OCI-M2 (cell line): Measurements from ENCODE around the gene SIDT2.
"Not testable (repeated sequence)": the region's sequence is repeated elsewhere in the genome, so short reads cannot be mapped to it uniquely, and the experiment has no call there.

Experiments used
- DNase-seq: peaks from one replicate; lab custom pipeline; 2025; ENCODE audit not compliant: unreplicated experiment; lab: John Stamatoyannopoulos, UW

Gene SIDT2

GRCh38 chr11:117171404-117172061 lies 7.0 kb upstream of the SIDT2 start:
- DNase-seq, result no peak

DNA sequence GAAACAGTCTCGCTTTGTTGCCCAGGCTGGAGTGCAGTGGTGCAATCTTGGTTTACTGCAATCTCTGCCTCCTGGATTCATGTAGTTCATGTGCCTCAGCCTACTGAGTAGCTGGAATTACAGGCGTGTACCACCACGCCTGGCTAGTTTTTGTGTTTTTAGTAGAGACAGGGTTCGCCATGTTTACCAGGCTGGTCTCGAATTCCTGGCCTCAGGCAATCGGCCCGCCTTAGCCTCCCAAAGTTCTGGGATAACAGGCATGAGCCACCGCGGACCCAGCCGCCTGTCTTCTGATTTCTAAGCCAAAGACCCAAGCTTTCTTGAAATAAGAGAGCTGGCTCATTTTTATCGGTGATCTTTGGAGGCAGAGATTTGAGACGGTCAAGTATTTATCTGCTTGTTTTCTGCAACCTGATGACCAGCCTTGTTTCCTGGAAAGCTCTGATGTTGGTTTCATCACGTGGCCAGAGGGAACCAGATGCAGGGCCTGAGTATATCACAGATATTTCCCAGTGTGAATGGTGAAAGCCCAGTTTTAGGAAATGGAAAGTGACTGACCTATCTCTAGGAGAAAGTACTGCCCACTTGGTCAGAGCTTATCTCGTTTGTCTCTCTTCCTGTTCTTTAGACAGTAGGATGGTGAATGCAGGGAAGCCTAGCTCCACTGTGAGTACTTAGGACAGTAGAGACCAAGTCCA lies 5.7 kb upstream of the SIDT2 start:
- no peak for DNase-seq

GRCh38 chr11:117175104-117175503 lies 3.4 kb upstream of the SIDT2 start:
- DNase-seq, result no peak

DNA sequence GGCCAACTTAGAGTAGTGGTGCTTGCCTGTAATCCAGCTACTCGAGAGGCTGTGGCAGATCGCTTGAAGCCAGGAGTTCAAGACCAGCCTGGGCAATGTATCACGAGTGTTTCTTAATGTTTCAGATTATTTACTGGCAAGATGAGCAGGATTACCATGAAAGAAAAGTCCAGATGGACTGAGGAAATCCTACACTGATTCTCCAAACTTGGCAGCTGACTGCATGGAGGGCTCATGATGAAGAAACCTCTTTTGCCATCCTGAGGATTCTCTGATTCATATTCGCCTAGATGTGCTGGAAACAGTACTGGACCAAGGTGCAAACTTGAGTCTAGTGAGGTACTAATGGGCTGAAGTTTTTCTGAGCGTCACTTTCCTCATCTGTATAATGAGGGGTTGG lies 2.8 kb upstream of the SIDT2 start:
- no peak for DNase-seq

GRCh38 chr11:117176186-117176585 lies 2.4 kb upstream of the SIDT2 start:
- DNase-seq, result no peak

DNA sequence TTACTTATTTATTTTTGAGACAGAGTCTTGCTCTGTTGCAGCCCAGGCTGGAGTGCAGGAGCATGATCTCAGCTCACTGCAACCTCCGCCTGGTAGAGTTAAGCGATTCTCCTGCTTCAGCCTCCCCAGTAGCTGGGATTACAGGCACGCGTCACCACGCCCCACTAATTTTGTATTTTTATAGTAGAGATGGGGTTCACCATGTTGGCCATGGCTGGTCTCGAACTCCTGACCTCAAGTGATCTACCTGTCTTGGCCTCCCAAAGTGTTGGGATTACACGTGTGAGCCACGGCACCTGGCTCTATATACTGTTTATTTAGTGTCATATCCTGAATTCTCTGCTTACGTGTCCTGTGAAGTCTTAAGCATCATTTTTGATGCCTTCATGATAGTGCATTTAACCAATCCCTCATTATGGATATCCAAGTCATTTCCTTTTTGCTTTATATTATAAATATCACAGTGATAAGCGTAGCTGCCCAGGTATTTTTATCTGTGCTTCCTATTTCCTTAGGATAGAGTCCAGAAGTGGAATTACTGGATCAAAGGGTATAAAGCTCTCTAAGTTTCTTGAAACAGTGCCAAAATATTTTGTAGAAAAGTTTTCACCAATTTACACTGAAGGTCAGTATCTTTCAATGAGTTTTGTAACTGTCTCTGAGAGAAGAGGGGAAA lies 871 bp upstream of the SIDT2 start:
- DNase-seq, result no peak

GRCh38 chr11:117179048-117179999 lies 781 bp downstream of the SIDT2 start:
- no peak for DNase-seq

- DNase-seq, result no peak
These were observed 1.5 kb downstream of the SIDT2 start for GRCh38 chr11:117180020-117180419.

DNA sequence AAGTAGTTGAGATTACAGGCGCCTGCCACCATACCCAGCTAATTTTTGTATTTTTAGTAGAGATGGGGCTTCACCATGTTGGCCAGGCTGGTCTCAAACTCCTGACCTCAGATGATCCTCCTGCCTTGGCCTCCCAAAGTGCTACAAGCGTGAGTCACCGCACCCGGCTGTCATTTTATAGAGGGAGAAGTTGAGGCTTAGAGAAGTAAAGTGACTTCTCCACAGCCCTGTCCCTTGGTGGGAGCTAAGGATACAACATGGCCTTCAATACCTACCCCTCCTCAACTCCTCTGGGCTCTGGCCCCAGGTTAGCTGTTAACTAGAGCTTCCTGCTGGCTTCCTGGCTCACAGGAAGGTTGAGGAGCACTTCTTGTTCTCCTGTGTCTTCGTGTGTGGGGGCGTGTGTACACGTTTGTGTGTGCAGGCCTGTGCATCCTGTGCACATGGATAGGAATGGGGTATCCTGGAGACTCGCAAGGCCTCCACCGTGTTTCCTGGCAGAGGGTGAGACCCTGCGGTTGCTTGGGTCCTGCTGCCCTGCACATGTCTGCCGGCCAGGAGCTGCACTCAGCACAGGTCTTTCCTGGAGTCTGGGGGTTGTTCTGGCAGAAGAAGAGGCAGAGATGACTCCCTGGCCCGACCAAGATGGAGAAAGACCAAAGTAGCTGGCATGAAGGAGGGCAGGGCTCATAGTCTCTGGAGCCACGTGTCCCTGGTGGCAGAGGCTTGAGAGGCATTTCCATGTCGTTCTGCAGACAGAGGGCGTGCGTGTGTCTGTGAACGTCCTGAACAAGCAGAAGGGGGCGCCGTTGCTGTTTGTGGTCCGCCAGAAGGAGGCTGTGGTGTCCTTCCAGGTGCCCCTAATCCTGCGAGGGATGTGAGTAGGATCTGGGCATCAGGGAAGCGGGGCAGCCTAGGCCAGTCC lies 2.4 kb downstream of the SIDT2 start:
- no peak for DNase-seq

DNA sequence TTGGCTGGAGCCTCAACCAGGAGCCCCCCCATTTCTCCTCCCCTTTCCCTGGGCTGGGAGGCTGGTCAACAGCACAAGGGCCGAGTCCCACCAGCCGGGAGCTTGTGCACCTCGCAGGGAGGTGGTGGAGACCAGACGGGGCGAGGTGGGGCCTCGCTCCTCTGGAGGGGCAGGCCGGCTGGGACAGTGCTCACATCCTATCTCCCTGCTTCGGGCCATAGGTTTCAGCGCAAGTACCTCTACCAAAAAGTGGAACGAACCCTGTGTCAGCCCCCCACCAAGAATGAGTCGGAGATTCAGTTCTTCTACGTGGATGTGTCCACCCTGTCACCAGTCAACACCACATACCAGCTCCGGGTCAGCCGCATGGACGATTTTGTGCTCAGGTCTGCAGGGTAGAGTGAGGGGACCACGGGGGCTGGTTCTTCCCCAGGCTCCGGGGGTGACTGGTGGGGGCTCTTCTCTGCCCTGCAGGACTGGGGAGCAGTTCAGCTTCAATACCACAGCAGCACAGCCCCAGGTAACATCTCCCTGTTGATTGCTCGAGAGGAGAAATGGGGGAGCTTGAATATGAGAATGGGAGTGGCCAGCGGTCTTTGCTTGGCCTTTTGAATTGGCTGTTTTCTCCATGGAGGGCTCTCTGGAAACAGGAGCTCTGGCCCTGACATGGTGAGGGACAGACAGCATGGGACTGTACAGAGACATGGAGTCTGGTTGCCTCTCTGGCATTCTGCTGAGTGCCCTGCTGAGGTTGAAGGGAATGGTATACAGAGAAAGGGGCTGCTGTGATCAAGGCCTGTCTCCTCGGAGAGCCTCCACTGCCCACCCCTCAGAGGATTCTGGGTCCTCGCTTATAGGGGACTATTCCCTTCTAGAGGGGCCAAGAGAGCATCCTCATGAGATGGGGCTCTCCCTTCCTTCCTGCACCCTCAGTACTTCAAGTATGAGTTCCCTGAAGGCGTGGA lies 3.3 kb downstream of the SIDT2 start:
- DNase-seq, result no peak

- no peak for DNase-seq
These were observed 4.0 kb downstream of the SIDT2 start for GRCh38 chr11:117182551-117182935.

DNA sequence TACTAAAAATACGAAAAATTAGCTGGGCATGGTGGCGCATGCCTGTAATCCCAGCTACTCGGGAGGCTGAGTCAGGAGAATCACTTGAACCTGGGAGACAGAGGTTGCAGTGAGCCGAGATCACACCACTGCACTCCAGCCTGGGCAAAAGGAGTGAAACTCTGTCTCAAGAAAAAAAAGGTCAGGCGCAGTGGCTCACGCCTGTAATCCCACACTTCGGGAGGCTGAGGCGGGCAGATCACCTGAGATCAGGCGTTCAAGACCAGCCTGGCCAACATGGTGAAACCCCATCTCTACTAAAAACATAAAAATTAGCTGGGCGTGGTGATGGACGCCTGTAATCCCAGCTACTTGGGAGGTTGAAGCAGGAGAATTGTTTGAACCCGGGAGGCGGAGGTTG lies 4.6 kb downstream of the SIDT2 start:
- not testable (repeated sequence) for DNase-seq

DNA sequence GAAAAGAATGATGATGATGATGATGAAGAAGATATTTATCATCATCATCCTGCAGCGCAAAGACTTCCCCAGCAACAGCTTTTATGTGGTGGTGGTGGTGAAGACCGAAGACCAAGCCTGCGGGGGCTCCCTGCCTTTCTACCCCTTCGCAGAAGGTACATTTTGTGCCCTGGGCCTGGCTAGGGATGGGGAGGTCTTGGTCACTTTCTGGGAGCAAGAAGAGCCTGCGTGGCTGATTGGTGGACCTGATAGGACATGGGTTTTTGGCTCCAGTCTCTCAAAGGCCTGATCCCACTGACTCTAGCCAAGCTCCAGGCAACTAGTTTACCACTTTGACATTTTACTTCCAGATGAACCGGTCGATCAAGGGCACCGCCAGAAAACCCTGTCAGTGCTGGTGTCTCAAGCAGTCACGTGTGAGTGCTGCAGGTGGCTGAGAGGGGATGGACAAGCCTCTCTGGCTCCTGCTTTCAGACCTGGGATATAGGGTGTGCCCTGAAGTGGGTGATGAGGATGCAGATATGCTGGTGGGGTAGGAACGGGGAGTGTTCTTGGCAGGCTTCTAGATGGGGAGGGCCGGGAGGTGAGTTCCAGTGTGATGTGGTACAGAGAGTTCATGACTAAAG lies 5.3 kb downstream of the SIDT2 start:
- DNase-seq, result no peak

DNA sequence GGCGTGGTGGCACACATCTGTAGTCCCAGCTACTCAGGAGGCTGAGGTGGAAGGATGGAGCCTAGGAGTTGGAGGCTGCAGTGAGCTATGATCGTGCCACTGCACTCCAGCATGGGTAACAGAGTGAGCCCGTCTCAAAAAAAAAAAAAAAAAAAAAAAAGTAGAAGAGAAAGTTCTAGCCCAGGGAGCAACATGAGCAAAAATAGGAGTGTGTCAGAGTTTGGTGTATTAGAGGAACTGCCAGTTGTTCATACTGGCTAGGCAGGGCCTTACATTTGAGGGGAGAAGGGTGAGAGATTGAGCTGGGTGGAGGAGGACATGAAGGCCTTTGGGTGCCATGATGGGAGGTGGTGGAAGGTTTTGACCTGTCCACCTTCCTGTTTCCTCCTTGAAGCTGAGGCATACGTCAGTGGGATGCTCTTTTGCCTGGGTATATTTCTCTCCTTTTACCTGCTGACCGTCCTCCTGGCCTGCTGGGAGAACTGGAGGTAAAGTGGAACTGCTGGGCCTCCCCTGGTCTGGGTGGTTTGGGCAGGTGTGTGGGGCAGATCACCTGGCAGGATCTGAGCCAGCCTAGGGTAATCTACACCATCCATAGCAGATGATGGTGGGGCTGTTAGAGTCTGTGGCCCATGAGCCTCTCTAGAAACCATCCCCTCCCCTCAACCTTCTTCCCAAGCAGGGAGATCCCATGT lies 7.3 kb downstream of the SIDT2 start:
- no peak for DNase-seq

DNA sequence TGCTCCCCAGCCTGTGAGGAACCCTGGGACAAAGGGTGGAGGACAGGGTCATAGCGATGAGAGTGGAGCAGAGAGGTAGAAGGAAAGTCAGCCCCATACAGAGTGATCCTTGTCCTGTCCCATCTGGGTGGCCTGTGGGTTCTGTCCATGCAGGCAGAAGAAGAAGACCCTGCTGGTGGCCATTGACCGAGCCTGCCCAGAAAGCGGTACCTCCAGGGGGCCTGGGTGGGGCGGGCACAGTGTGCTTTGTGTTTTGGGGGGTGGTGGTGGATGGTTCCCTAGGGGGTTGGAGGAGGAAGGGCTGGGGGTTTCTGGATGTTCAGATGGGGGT lies 7.9 kb downstream of the SIDT2 start:
- DNase-seq, result no peak

- no peak for DNase-seq
These were observed 8.5 kb downstream of the SIDT2 start for GRCh38 chr11:117187007-117187406.

DNA sequence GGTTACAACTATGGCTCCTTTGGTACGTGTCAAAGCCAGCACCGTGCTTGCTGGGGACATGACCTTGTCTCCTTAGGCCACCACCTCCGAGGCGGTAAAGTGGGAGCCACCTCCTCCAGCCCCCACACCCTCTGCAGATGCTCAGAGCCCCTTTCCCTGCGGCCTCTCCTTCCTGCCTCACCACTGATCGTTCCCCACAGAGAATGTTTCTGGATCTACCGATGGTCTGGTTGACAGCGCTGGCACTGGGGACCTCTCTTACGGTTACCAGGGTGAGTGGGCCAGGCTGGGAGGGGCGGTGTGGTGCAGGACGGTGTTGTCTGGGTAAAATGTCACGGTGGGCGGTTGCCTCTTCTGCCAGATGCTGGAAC lies 8.9 kb downstream of the SIDT2 start:
- DNase-seq, result no peak

DNA sequence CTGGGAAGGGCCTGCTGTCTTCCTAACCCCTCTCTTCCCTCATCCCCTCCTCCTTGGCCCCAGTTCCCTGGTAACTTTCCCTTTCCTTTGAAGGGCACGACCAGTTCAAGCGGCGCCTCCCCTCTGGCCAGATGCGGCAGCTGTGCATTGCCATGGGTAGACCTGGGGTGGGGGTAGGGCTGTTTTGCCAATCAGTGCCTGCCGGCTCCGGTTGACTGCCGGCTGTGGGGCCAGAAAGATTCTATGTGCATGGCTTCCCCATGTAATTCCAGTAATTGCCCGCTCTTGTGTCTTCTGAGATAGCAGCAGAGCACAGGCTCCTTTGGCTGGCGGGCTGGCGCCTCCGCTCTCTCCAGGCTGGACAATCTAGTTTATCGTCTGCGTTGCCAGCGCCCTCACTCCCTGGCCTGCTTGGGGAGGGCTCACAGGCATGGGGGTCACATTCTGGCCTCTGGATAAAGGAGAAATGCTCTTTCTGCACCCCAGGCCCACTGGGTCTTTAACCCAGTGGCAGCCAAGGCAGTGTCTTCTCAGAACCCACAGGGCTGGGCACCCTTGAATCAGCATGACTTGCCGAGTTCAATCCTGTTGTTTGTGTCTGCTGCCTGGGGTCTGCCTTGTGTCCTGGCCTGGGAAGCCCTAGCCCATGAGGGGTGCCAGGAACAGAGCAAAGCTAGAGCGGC lies 9.4 kb downstream of the SIDT2 start:
- no peak for DNase-seq
